Osteoblast (primary cell): ENCODE results near the gene ACRBP. TPM values are rescaled to one million over a fixed set of nuclear protein-coding genes. Genes with fewer than 3 reads are reported as not detected.

Experiments
- DNase-seq: peaks from one replicate; pipeline ENCODE4 v3.0.0; 2011; ENCODE audit warnings: low spot score, mixed read lengths; ENCODE audit not compliant: insufficient read length; ENCODE audit errors: missing footprints
- H2AFZ ChIP-seq: 2 replicates; pipeline ENCODE4 v1.6.0; 2011; ENCODE audit warnings: mild to moderate bottlenecking, low read length
- H3K27ac ChIP-seq: 2 replicates; pipeline ENCODE4 v1.5.1; 2011; ENCODE audit warnings: mild to moderate bottlenecking, low read depth, low read length, moderate library complexity
- H3K27me3 ChIP-seq: 2 replicates; pipeline ENCODE4 v1.6.0; 2012; ENCODE audit warnings: mild to moderate bottlenecking, control low read depth, inconsistent platforms, low read length, moderate library complexity; ENCODE audit not compliant: insufficient read depth
- H3K36me3 ChIP-seq: 2 replicates; pipeline ENCODE4 v1.5.1; 2011; ENCODE audit warnings: mild to moderate bottlenecking, low read length, control low read depth, moderate library complexity; ENCODE audit not compliant: insufficient read depth
- H3K4me1 ChIP-seq: 2 replicates; pipeline ENCODE4 v1.5.1; 2011; ENCODE audit warnings: mild to moderate bottlenecking, low read length, control low read depth, moderate library complexity; ENCODE audit not compliant: insufficient read depth
- H3K4me2 ChIP-seq: 2 replicates; pipeline ENCODE4 v1.6.0; 2011; ENCODE audit warnings: mild to moderate bottlenecking, low read length; ENCODE audit not compliant: insufficient read depth
- H3K4me3 ChIP-seq: fragments of 200-600 bp; sonication (generic); 3 replicates; pipeline ENCODE4 v1.5.1; 2012; ENCODE audit warnings: mild to moderate bottlenecking, low read length, inconsistent platforms; ENCODE audit not compliant: insufficient read depth
- H3K79me2 ChIP-seq: 2 replicates; pipeline ENCODE4 v1.6.0; 2012; ENCODE audit warnings: mild to moderate bottlenecking, low read length, control low read depth, inconsistent platforms; ENCODE audit not compliant: insufficient read depth
- H3K9me3 ChIP-seq: 2 replicates; pipeline ENCODE4 v1.5.1; 2011; ENCODE audit warnings: low read depth, low read length, control low read depth
- H4K20me1 ChIP-seq: 2 replicates; pipeline ENCODE4 v1.6.0; 2012; ENCODE audit warnings: mild to moderate bottlenecking, low read length, control low read depth; ENCODE audit not compliant: insufficient read depth
- CTCF ChIP-seq: IDR thresholded peaks from 2 replicates; pipeline ENCODE4 v1.5.1; 2011; ENCODE audit warnings: mild to moderate bottlenecking, low read depth, low read length, moderate library complexity; ENCODE audit errors: extremely low read depth
- total RNA-seq: library from RNA; depleted of rRNA; stranded (reverse); fragments of >200 nt; gene quantifications from 2 replicates; pipeline ENCODE4 v1.2.3, GENCODE V29; 2012

Gene ACRBP
- total RNA-seq, 1 donor, result 0.36 TPM

- H3K36me3 ChIP-seq, result no peaks in the 10 kb centered on the region
- peaks cover 16% of the 10 kb centered on the region for H3K27me3 ChIP-seq
- H3K4me2 ChIP-seq, result no peak overlapping the region
- no peak for TF ChIP-seq CTCF
- no peak overlapping the region for H3K4me3 ChIP-seq
- no peaks in the 10 kb centered on the region for H3K79me2 ChIP-seq
- no peak overlapping the region for H3K27ac ChIP-seq
- H3K9me3 ChIP-seq, result no peaks in the 10 kb centered on the region
- H3K4me1 ChIP-seq, result no peaks in the 10 kb centered on the region
- DNase-seq, result peak; percentile 62
- no peaks in the 10 kb centered on the region for H4K20me1 ChIP-seq
- no peak overlapping the region for H2AFZ ChIP-seq
Observed at GRCh38 chr12:6638305-6638704, 8.9 kb downstream of the ACRBP start.

GRCh38 chr12:6635856-6636531 lies 11.2 kb downstream of the ACRBP start, which contains the start of gene LPAR5:
Gene LPAR5 (minus strand): TSS chr12:6635959. CDS start chr12:6621248, 14,711 bp downstream.
- H3K27me3 ChIP-seq, result peaks cover 12% of the 10 kb centered on the region
- no peak within 1 kb of the TSS for H3K4me2 ChIP-seq
- DNase-seq, result peak; percentile 85
- H4K20me1 ChIP-seq, result no peaks in the 10 kb centered on the region
- H3K4me3 ChIP-seq, result no peak within 1 kb of the TSS
- no peak within 1 kb of the TSS for H3K27ac ChIP-seq
- no peak for TF ChIP-seq CTCF
- no peaks in the 10 kb centered on the region for H3K79me2 ChIP-seq
- H3K4me1 ChIP-seq, result no peaks in the 10 kb centered on the region
- no peaks in the 10 kb centered on the region for H3K36me3 ChIP-seq
- H2AFZ ChIP-seq, result peak within 1 kb of the TSS; percentile 59
- H3K9me3 ChIP-seq, result no peaks in the 10 kb centered on the region

GRCh38 chr12:6635375-6635855 lies 11.8 kb downstream of the ACRBP start:
- Histone ChIP-seq H3K79me2 (no peaks in the 10 kb centered on the region), H4K20me1 (no peaks in the 10 kb centered on the region), H3K4me3 (no peak overlapping the region), H2AFZ (no peak overlapping the region), H3K9me3 (no peaks in the 10 kb centered on the region), H3K36me3 (no peaks in the 10 kb centered on the region), H3K4me2 (no peak overlapping the region), H3K27me3 (peaks cover 12% of the 10 kb centered on the region), H3K4me1 (no peaks in the 10 kb centered on the region), H3K27ac (no peak overlapping the region)
- DNase-seq, result peak; percentile 65
- no peak for TF ChIP-seq CTCF
